Measurements from ENCODE around the gene LYL1.
A peak's percentile ranks its signal among the peaks of the same experiment; 100 is the strongest.

LYL1 gene

GRCh38 chr19:13104360-13104847 lies 1.7 kb upstream of the LYL1 start:
- DNase-seq = peak; percentile 87

DNA sequence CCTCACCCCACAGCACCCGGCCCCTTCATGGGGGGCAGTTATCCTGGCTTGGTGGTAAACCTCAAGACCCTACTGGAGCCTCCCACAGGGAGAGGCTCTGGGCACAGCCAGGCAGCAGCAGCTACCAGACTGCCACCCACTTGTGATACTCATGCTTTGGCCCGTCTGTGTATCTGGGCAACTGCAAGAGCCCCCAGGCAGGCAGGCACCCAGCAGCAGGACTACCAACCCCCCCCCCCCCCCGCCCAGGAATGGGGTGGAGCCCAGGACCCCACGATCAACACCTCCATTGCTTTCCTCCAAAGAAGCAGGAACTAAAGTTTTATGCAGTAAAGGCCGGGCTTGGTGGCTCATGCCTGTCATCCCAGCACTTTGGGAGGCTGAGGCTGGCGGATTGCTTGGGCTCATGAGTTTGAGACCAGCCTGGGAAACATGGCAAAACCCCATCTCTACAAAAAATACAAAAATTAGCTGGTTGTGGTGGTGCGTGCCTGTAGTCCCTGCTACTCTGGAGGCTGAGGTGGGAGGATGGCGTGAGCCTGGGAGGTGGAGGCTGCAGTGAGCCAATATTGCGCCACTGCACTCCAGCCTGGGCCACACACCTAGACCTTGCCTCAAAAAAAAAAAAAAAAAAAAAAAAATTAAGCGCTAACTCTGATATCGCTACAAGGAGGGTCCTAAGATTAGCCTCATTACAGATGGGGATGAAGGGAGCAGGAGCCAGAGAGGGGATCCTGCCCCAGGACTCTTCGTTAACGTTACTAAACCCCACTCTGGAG lies 1.1 kb upstream of the LYL1 start:
- no peak for DNase-seq

DNA sequence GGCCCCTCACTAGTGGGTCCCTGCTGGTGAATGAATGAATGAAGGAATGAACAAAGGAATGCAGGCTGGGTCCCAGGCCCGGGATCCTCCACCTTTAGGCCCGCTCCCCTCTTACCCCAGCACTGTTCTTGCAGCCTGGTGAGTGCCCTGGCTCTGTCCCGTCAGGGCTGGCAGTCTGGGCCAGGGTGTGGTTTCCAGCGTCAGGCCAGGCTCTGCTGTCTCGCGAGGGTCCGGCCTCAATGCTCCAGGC lies 317 bp downstream of the LYL1 start:
- DNase-seq = no peak

DNA sequence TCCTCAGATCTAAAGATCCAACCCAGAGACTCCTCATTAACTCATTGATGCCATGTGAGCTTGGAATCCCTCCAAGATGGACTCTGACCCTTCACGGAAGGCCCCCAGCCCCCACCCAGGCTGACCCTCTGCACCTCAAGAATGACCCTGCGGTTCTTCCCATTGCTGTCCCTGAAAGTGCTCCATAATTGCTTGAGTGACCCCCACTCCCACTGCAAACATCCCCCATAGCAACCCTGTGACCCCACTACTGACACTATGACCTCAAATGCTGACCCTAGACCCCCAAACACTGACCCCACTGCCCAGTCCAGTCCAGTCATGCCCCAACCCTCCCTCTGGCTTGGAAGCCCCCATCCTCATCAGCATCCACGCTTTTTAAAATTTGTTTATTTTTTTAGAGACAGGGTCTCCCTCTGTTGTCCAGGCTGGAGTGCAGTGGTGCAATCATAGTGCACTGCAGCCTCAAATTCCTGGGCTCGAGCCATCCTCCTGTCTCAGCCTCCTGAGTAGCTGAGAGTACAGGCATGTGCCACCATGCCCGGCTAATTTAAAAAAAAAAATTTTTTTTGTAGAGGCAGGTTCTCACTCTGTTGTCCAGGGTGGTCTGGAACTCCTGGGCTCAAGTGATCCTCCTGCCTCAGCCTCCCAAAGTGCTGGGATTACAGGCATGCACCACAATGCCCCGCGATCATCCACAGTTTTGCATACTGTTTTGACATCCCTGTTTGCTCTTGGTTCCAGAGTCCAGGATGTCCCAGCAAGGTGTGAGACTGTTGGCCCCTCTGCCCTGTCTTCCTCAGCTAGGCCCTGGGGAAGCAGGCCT lies 855 bp downstream of the LYL1 start:
- no peak for DNase-seq

- DNase-seq = peak; percentile 36
Measured at GRCh38 chr19:13100841-13101589, 1.6 kb downstream of the LYL1 start.

DNA sequence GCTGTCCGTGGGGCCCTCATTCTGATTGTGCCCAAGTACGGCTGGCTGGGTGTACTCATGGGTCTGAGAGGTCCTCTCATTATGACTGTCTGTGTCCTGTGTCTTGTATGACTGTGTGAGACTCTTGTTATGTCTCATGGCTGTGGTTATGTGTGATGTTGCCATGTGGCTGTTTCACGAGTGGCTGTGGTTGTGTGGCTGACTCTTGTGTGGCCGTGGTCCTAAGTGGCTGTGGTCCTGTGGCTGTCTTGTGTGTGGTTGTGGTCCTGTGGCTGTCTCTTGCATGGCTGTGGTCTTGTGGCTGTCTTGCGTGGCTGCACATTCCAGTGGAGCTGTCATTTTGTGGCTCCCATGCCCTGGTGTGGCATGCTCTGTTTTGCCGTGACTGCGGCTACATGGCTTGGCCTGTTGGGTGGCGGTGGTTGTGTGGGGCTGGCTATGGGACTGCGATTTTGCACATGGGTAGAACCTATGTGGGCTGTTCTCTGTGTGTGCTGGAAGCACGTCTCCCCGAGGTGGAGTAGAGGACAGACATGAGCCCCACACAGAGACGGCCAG lies 2.5 kb downstream of the LYL1 start:
- peak; percentile 47 for DNase-seq

DNA sequence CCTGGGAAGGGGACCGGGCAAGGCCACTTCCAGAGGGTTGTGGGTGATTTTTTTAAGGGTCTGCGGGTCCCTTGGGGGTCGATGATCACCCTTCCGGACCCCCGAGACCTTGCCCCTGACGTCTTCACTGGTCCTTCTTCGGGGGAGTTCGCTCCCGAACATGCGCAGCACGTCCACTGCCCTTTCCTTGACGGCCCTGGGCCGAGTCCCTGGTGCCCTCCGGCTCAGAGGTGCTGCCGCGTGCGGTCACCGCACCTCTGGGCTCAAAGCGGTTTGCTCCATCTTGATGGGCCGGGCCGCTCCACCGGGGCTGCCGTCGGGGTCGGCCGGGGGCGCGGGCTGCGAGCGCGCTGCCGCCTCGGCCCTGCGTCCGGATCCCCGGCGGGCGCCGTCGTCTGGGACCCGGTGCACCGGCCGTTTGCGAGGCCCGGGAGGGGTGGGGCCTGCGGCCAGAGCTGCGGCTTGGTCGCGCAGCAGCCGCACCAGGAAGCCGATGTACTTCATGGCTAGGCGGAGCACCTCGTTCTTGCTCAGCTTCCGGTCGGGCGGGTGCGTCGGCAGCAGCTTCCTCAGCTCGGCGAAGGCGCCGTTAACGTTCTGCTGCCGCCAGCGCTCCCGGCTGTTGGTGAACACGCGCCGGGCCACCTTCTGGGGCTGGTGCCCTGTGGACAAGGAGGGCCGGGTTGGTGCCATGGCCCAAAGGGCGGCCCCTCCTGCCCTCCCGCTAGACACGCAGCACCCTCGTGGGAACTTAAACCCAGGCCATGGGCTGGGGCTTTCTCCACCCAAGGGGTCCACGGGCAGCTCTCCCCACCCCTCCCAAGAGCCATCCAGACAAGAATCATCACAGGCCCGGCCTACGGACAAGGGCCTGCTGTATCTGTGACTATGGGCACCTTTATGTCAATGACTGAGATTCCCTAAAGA lies 3.3 kb downstream of the LYL1 start:
- peak; percentile 82 for DNase-seq

- peak; percentile 83 for DNase-seq
Measured at GRCh38 chr19:13098277-13099072, 4.2 kb downstream of the LYL1 start.

DNA sequence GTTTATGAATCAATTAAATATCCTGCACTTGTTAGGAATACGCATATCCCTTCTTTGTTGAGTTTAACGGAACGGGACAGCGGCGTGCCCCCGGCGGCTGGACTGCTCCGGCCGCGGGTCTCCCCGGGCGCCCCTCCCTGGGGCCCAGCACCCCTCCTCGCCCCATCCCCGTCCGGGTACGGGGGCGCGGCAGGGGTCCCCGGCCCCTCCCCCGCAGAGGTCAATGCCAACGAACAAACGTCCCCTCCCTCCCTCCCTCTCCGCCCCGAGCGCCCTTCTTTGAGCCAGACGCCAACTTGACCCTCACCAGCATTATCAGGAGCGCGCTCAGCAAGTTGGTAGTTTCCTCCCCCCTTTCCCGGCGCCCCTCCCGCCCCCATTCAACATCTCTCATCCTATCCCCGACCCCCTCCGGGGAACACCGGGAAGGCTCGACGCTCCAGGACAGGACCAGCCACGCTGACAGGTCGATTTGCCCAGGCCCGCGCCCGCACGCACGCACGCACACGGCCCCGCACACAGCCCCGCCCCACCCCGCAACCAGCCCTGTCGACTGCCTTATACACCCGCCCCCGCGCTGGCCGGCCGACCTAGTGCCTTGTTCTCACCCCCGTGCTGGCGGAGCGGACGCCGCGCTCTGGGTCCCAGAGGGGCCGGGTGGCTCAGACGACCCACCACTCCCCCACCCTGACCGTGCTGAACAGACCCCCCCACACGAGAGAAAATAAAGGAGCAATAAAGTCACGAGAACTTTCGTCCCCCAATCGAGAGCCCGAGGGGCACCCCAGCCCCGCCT lies 5.0 kb downstream of the LYL1 start:
- DNase-seq = peak; percentile 63

DNA sequence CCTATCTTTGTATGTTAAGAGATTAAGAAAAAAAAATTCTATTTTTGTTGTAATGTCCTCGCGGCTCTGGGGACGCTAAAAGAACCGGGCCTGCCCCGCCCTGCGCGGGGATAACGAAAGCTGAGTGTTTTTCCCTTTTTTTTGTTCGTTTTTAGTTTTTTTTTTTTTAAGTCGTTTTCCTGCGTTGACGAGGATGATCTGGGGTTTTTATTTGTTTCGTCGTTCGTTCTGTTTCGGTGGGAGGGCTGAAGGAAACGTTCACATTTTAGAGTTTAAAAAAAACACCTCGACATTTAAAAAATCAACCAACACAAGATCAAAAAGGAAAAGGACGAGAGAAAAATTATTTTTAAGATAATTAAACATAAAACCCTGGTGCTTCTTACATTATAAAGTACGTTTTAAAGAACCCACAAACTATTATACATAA lies 5.6 kb downstream of the LYL1 start:
- no peak for DNase-seq

- peak; percentile 52 for DNase-seq
Measured at GRCh38 chr19:13095934-13096927, 6.4 kb downstream of the LYL1 start.

GRCh38 chr19:13095393-13095784 lies 7.3 kb downstream of the LYL1 start:
- peak; percentile 41 for DNase-seq

DNA sequence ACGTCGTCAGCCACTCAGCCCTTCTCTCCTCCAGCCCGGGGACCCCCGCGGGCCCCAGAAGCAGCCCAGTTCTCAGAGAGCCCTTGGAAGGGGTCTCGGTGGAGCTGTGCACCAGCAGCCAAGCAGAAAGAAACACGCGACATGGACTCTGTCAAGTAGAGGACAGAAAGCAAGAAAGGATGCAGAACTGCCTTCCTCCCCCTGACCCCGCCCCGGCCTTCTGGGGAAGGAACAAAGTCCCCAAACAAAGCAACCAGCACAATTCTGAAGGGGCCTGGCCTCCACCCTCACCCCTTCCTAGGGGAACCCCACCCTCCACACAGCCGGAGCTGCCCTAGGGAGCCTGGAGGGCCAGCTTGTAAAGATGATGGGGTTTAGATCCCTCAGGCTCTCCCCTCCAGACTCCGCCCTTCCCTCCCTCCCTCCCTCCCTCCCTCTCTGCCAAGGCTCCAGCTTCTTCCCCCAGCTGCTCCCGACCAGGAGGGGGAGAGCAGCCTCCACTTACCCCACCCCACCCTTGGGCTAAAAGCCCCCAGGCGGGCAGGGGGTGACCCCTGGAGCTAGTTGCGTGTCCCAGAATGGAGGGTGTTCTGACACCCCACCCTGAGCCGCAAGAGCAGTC lies 7.8 kb downstream of the LYL1 start:
- DNase-seq = peak; percentile 56

GRCh38 chr19:13094106-13094504 lies 8.6 kb downstream of the LYL1 start:
- DNase-seq = peak; percentile 62

GRCh38 chr19:13093407-13094105 lies 9.1 kb downstream of the LYL1 start:
- DNase-seq = peak; percentile 91

DNA sequence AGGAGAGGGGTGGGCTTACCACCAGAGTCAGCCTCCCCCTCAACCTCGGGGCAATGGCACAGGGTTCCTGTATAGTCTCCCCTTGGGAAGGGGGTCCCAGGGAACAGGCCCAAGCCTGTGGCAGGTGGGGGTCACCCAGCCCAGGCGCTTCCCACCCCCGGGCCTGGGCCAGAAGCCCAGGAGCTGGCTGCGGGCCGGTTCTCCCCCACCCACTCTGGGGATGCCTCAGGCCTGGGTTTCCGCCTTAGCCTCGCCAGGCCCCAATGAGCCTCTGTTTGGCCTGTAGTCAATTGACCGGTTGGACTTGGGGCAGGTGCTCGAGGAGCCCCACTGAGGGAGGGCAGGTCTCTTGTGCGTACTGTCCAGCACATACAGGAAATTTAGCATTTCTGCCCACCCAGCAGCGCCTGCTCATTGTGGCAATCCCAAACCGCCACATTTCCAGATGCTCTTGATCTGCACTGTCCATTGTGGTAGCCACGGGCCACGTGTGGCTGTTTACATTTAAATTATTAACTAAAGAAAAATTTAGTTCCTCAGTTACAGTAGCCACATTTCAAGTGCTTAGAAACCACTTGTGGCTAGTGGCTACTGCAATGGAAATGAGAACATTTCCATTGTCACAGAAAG lies 9.9 kb downstream of the LYL1 start:
- peak; percentile 59 for DNase-seq

DNA sequence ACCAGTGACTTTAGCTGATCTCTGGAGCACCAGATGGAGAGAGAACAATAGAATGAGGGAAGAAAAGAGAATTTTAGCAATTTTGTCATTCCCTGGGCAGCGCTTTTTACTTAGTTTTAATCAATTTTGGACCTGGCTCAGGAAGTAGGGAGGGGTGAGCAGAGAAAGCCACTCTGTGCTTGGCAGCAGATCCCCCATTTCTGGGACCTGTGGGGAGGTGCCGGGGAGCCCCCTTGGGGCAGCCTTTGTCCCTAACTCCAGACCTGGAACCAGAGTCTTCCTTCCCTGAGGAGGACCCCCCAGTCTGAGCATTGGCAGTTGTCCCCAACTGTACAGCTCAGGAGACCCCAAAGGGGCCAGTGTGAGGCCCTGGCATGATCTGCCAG lies 10.5 kb downstream of the LYL1 start:
- DNase-seq = no peak

Measured in femur (tissue), 1 donor.